GM12878 (cell line): ENCODE measurements around the gene UGT2B28. TPM values are rescaled to one million over a fixed set of nuclear protein-coding genes. Genes with fewer than 3 reads are reported as not detected.

Experiments used
- ATAC-seq: fragments of 200-7000 bp; cut with Tn5 transposase; 3 replicates; pipeline ENCODE4 v1.9.1; 2020; ENCODE audit warnings: mild to moderate bottlenecking, moderate library complexity
- BruUV-seq: library from RNA; stranded (reverse); fragments of 400-500 nt; replicated peaks from 2 replicates; lab custom pipeline; 2021; lab: Mats Ljungman, UMichigan
- CTCF ChIA-PET: fragments of 300-600 bp; sonication (Branson Sonifier 250); formaldehyde crosslinking; extraction: SDS; loops from one replicate; lab custom pipeline; 2021; ENCODE audit warnings: inconsistent platforms; lab: Yijun Ruan, JAX
- POLR2A ChIA-PET: fragments of 350-600 bp; formaldehyde crosslinking; extraction: SDS; loops from one replicate; lab custom pipeline; 2021; ENCODE audit warnings: inconsistent platforms; lab: Charles Lee
- RAD21 ChIA-PET: fragments of 300-600 bp; sonication (Branson Sonifier 250); formaldehyde crosslinking; loops from one replicate; lab custom pipeline; 2023; ENCODE audit warnings: antibody characterized with exemption; ENCODE audit not compliant: unreplicated experiment; lab: Charles Lee
- SMC1A ChIA-PET: fragments of 300-600 bp; sonication (Branson Sonifier 250); formaldehyde crosslinking; loops from one replicate; lab custom pipeline; 2023; ENCODE audit not compliant: unreplicated experiment, uncharacterized antibody; lab: Charles Lee
- DNase-seq: peaks from one replicate; pipeline ENCODE4 v3.0.0-alpha.2; 2011; ENCODE audit warnings: low read depth, low spot score
- FAIRE-seq: peaks from 3 replicates; lab custom pipeline; 2011; peaks lifted over from hg19 to GRCh38; lab: Jason Lieb, UNC
- H2AFZ ChIP-seq: 2 replicates; pipeline ENCODE4 v1.6.0; 2011; ENCODE audit warnings: low read depth, low read length, control low read depth; ENCODE audit not compliant: control insufficient read depth
- H3K27ac ChIP-seq: 2 replicates; pipeline ENCODE4 v1.5.1; 2011; ENCODE audit warnings: control low read depth; ENCODE audit not compliant: control insufficient read depth, insufficient read depth
- H3K27me3 ChIP-seq, 2 experiments: replicated peaks in 1 of 2; 2 replicates each; pipeline versions ENCODE4 v1.6.0 to v1.6.1; 2011; ENCODE audit warnings: low read length in 1 of 2; ENCODE audit not compliant: control insufficient read depth in 2 of 2, insufficient read depth in 2 of 2
- H3K36me3 ChIP-seq, 2 experiments: 2 replicates each; pipeline ENCODE4 v1.5.1; 2011; ENCODE audit warnings: low read length in 1 of 2; ENCODE audit not compliant: control insufficient read depth in 2 of 2, insufficient read depth in 2 of 2
- H3K4me1 ChIP-seq: 2 replicates; pipeline ENCODE4 v1.6.1; 2011; ENCODE audit warnings: mild to moderate bottlenecking, low read length, moderate library complexity, mixed read lengths; ENCODE audit not compliant: control insufficient read depth, insufficient read depth
- H3K4me2 ChIP-seq: 2 replicates; pipeline ENCODE4 v1.6.0; 2011; ENCODE audit warnings: control low read depth; ENCODE audit not compliant: control insufficient read depth, insufficient read depth
- H3K4me3 ChIP-seq: fragments of 200-600 bp; sonication (generic); 2 replicates; pipeline ENCODE4 v1.5.1; 2016
- H3K79me2 ChIP-seq: 2 replicates; pipeline ENCODE4 v1.6.0; 2011; ENCODE audit warnings: low read length; ENCODE audit not compliant: control insufficient read depth, insufficient read depth
- H3K9ac ChIP-seq: 2 replicates; pipeline ENCODE4 v1.8.0; 2011; ENCODE audit warnings: low read length, control low read depth, mixed read lengths; ENCODE audit not compliant: control insufficient read depth, insufficient read depth
- H3K9me3 ChIP-seq: replicated peaks from 3 replicates; pipeline ENCODE4 v1.5.1; 2011; ENCODE audit warnings: mild to moderate bottlenecking, low read length; ENCODE audit not compliant: control insufficient read depth, insufficient read depth
- H4K20me1 ChIP-seq: 2 replicates; pipeline ENCODE4 v1.6.0; 2011; ENCODE audit not compliant: control insufficient read depth, insufficient read depth
- BCL11A ChIP-seq: IDR thresholded peaks from 2 replicates; pipeline ENCODE4 v1.6.1; 2011; ENCODE audit warnings: low read depth, low read length
- EZH2 ChIP-seq: IDR thresholded peaks from 2 replicates; pipeline ENCODE4 v1.6.1; 2012; ENCODE audit warnings: low read depth, mild to moderate bottlenecking, control low read depth, inconsistent platforms, low read length, borderline replicate concordance; ENCODE audit not compliant: control insufficient read depth
- RB1 ChIP-seq: fragments of 450-650 bp; formaldehyde crosslinking; IDR thresholded peaks from 2 replicates; pipeline ENCODE4 v1.6.1; 2017; ENCODE audit warnings: mild to moderate bottlenecking, borderline replicate concordance
- whole genome bisulfite sequencing: methylation state at CpG from one replicate; pipeline ENCODE4 v1.1.6; 2016; ENCODE audit warnings: low lambda C conversion rate; ENCODE audit not compliant: insufficient replicate concordance, insufficient coverage; ENCODE audit errors: missing lambda C conversion rate; 5-methylcytosine and 5-hydroxymethylcytosine counted together
- in situ Hi-C: fragments of 300-500 bp; cut with MboI; formaldehyde crosslinking; loops from 9 replicates; pipeline ENCODE4 v1.14.3; 2018; ENCODE audit warnings: mixed read lengths
- intact Hi-C: fragments of 100-400 bp; cut with micrococcal nuclease; formaldehyde crosslinking; loops from one replicate; pipeline ENCODE4 v1.14.2; 2022; ENCODE audit not compliant: unreplicated experiment
- polyA plus RNA-seq, 11 experiments: library from polyadenylated mRNA; depleted of rRNA in 4 of 11; unstranded in 6 of 11; stranded (reverse) in 5 of 11; fragments of >200 nt; fragmentation: Nextera tagmentation in 4 of 11; fragmentation: Illumina TruSeq in 1 of 11; extraction: Ambion mirVana in 4 of 11; extraction: Trizol in 1 of 11; gene quantifications; 1 replicate in 1 of 11; 2 replicates in 10 of 11; pipeline versions ENCODE4 v1.2.1 to v1.2.3, GENCODE V29; 2011 to 2016; ENCODE audit warnings: inconsistent platforms in 2 of 11, missing spikeins in 2 of 11, low read depth in 1 of 11
- total RNA-seq, 4 experiments: library from RNA; depleted of rRNA in 3 of 4; stranded (reverse); fragments of >200 nt in 3 of 4; fragmentation: Illumina TruSeq in 1 of 4; extraction: Trizol in 1 of 4; gene quantifications; 2 replicates each; pipeline versions ENCODE4 v1.2.1 to v1.2.3, GENCODE V29; 2013 to 2021

UGT2B28 gene
- total and polyA plus RNA-seq, 10 of the 15 experiments (the other 5 are each of a cell fraction or from before 2014, with no cell fraction given) = not detected

DNA sequence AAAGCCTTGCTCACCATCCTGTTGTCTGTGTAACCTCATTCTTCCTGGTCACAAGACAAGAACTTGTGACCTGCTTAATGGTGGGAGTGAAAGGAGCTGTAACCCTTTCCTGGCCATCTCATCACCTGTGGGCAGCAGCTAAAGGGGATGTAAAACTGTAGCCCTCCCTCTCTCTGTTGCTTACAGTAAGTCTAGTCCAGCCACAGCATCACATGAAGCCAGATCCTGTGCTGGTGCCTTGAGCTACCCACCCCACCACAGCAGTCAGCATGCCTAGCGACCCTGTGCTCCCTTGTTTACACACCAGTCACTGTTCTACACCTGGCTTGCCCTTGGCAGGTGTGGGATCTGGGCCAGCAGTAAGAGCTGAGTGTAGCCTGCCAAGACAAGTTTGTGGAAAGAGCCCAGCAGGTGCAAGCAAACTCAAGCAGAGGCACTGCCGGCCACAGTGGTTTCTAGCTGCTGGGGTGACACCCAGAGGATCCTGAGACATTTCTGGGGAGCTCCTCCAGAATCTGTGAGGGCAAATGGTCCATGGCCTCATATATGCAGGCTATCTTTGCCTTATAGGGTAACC lies 41.0 kb downstream of the UGT2B28 start:
- no TSS peak for BruUV-seq
- whole genome bisulfite sequencing = 0% methylated on average over 2 of the region's 2 CpGs
- SMC1A ChIA-PET = interaction anchor here (0.5 kb wide), 1 partner anchor 1035 kb away, joined by 3 read pairs; no protein-coding TSS in a partner anchor
- no peaks in the 10 kb centered on the region for H3K4me1 ChIP-seq
- in situ Hi-C loops = loop anchor here (25.0 kb wide), 1 partner anchor 291 kb away; no protein-coding TSS in a partner anchor
- H3K9ac ChIP-seq = no peak overlapping the region
- intact Hi-C loops = no loop called here
- H3K36me3 ChIP-seq = no peaks in the 10 kb centered on the region
- H2AFZ ChIP-seq = no peak overlapping the region
- CTCF ChIA-PET = no interaction called here
- POLR2A ChIA-PET = no interaction called here
- no peak overlapping the region for H3K4me3 ChIP-seq
- no peak overlapping the region for H3K27ac ChIP-seq
- DNase-seq = no peak
- H3K4me2 ChIP-seq = no peak overlapping the region
- no peak for FAIRE-seq
- no peaks in the 10 kb centered on the region for H4K20me1 ChIP-seq
- RAD21 ChIA-PET = no interaction called here
- H3K79me2 ChIP-seq = no peaks in the 10 kb centered on the region
- no peak for ATAC-seq
- no peaks in the 10 kb centered on the region for H3K27me3 ChIP-seq
- no peaks in the 10 kb centered on the region for H3K9me3 ChIP-seq
- TF ChIP-seq BCL11A = no peak

DNA sequence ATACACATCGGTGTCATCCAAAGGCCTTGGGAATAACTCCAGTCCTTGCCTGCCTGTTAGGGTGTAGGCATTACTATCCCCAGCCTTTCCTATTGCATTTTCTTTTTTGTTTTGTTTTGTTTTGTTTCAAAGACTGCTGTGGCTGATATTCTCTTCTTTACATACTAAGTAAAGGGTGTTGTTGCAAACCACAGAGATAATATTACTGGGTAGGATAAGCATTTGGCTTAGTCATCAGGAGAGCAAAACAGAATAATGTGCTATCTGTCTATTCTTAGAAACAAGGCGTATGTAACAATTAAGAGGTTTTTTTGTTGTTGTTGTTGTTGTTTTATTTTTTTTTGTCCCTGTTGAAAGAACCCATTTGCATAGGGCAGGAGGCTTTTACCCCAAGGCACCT lies 41.8 kb downstream of the UGT2B28 start:
- 0% methylated on average over 2 of the region's 2 CpGs for WGBS
- H3K36me3 ChIP-seq = no peaks in the 10 kb centered on the region
- H3K9me3 ChIP-seq = no peaks in the 10 kb centered on the region
- CTCF ChIA-PET = no interaction called here
- H3K27ac ChIP-seq = no peak overlapping the region
- BruUV-seq = no TSS peak
- H2AFZ ChIP-seq = no peak overlapping the region
- TF ChIP-seq RB1 (no peak), EZH2 (no peak)
- TF ChIP-seq, all 136 proteins: peak for 0
- Histone ChIP-seq H3K4me2 (no peak overlapping the region), H3K27me3 (no peaks in the 10 kb centered on the region), H4K20me1 (no peaks in the 10 kb centered on the region), H3K79me2 (no peaks in the 10 kb centered on the region), H3K4me3 (no peak overlapping the region), H3K4me1 (no peaks in the 10 kb centered on the region), H3K9ac (no peak overlapping the region)
- ChIA-PET RAD21 (no interaction called here), POLR2A (no interaction called here), SMC1A (no interaction called here)
- intact Hi-C loops = no loop called here
- FAIRE-seq (no peak), ATAC-seq (no peak), DNase-seq (no peak)
- in situ Hi-C loops = loop anchor here (25.0 kb wide), 1 partner anchor 290 kb away; no protein-coding TSS in a partner anchor
